ENCODE data around the gene P2RX3.

P2RX3 gene

GRCh38 chr11:57301711-57302423 is 36.3 kb upstream of the P2RX3 start:
- H3K23ac ChIP-seq (ENCODE audit: low read length): no peak overlapping the region
- peaks cover 11 to 26% of the 10 kb centered on the region in 2 experiments for H3K4me1 ChIP-seq (ENCODE audit: control insufficient read depth in 1 of 2, insufficient read depth in 2 of 2, low read length in 2 of 2)
- H2AFZ ChIP-seq (ENCODE audit: insufficient read depth, low read length, poor library complexity): no peak overlapping the region
- no peak overlapping the region for H4K91ac ChIP-seq (ENCODE audit: low read depth, low read length)
- WGBS (ENCODE audit: extremely low coverage, insufficient coverage, insufficient read length): no CpG with 5 or more reads among the region's 27 CpGs
- H3K27ac ChIP-seq (ENCODE audit: low read depth, low read length): no peak overlapping the region
- no peak overlapping the region for H2BK5ac ChIP-seq (ENCODE audit: low read depth, low read length, poor library complexity)
- H3K79me1 ChIP-seq (ENCODE audit: low read length): no peaks in the 10 kb centered on the region
- peak overlapping the region; percentile 20 for H3K18ac ChIP-seq (ENCODE audit: low read length)
- no peaks in the 10 kb centered on the region for H3K27me3 ChIP-seq (ENCODE audit: insufficient read depth, low read length)
- no peak overlapping the region for H3K4ac ChIP-seq (ENCODE audit: low read depth, low read length)
- H3K4me3 ChIP-seq (ENCODE audit: low read depth, low read length): no peak overlapping the region
- no peak overlapping the region for H2AK5ac ChIP-seq (ENCODE audit: low read length)
- no peak overlapping the region for H2BK12ac ChIP-seq (ENCODE audit: low read length)
- no peaks in the 10 kb centered on the region for H3K9me3 ChIP-seq (ENCODE audit: insufficient read depth, low read depth, low read length)
- no peak overlapping the region for H3K4me2 ChIP-seq (ENCODE audit: low read length)
- no peak overlapping the region for H4K8ac ChIP-seq (ENCODE audit: low read depth, low read length)
- no peak for DNase-seq
- no peak overlapping the region for H2BK120ac ChIP-seq (ENCODE audit: insufficient read depth, low read length, poor library complexity)
- H3K9ac ChIP-seq (ENCODE audit: low read length): no peak overlapping the region
- H3K14ac ChIP-seq (ENCODE audit: low read length): no peak overlapping the region
- H3K79me2 ChIP-seq (ENCODE audit: control insufficient read depth, insufficient read depth, low read length, poor library complexity): peaks cover 3% of the 10 kb centered on the region
- H3K36me3 ChIP-seq (ENCODE audit: control insufficient read depth in 1 of 2, insufficient read depth in 2 of 2, low read length in 2 of 2): peaks cover 75 to 78% of the 10 kb centered on the region in 2 experiments
- no peak overlapping the region for H4K12ac ChIP-seq (ENCODE audit: low read depth, low read length)

- H3K79me2 ChIP-seq (ENCODE audit: control insufficient read depth, insufficient read depth, low read length, poor library complexity): peaks cover 7% of the 10 kb centered on the region
- H2AFZ ChIP-seq (ENCODE audit: insufficient read depth, low read length, poor library complexity): no peak overlapping the region
- peaks cover 77 to 81% of the 10 kb centered on the region in 2 experiments for H3K36me3 ChIP-seq (ENCODE audit: control insufficient read depth in 1 of 2, insufficient read depth in 2 of 2, low read length in 2 of 2)
- no peak overlapping the region for H4K12ac ChIP-seq (ENCODE audit: low read depth, low read length)
- no peaks in the 10 kb centered on the region for H3K27me3 ChIP-seq (ENCODE audit: insufficient read depth, low read length)
- no peak overlapping the region for H4K91ac ChIP-seq (ENCODE audit: low read depth, low read length)
- no peak overlapping the region for H3K9ac ChIP-seq (ENCODE audit: low read length)
- no peak overlapping the region for H3K4ac ChIP-seq (ENCODE audit: low read depth, low read length)
- no peak overlapping the region for H2BK5ac ChIP-seq (ENCODE audit: low read depth, low read length, poor library complexity)
- DNase-seq: no peak
- no peak overlapping the region for H3K14ac ChIP-seq (ENCODE audit: low read length)
- H3K4me3 ChIP-seq (ENCODE audit: low read depth, low read length): no peak overlapping the region
- no peak overlapping the region for H3K27ac ChIP-seq (ENCODE audit: low read depth, low read length)
- H3K9me3 ChIP-seq (ENCODE audit: insufficient read depth, low read depth, low read length): no peaks in the 10 kb centered on the region
- no peak overlapping the region for H3K23ac ChIP-seq (ENCODE audit: low read length)
- no CpG with 5 or more reads among the region's 15 CpGs for WGBS (ENCODE audit: extremely low coverage, insufficient coverage, insufficient read length)
- no peak overlapping the region for H2AK5ac ChIP-seq (ENCODE audit: low read length)
- H3K4me2 ChIP-seq (ENCODE audit: low read length): no peak overlapping the region
- H2BK120ac ChIP-seq (ENCODE audit: insufficient read depth, low read length, poor library complexity): no peak overlapping the region
- no peak overlapping the region for H3K18ac ChIP-seq (ENCODE audit: low read length)
- H2BK12ac ChIP-seq (ENCODE audit: low read length): peak overlapping the region; percentile 12
- H4K8ac ChIP-seq (ENCODE audit: low read depth, low read length): no peak overlapping the region
- no peaks in the 10 kb centered on the region for H3K79me1 ChIP-seq (ENCODE audit: low read length)
- peaks cover 14 to 29% of the 10 kb centered on the region in 2 experiments for H3K4me1 ChIP-seq (ENCODE audit: control insufficient read depth in 1 of 2, insufficient read depth in 2 of 2, low read length in 2 of 2)
Observed at GRCh38 chr11:57302489-57302888, 35.7 kb upstream of the P2RX3 start.

DNA sequence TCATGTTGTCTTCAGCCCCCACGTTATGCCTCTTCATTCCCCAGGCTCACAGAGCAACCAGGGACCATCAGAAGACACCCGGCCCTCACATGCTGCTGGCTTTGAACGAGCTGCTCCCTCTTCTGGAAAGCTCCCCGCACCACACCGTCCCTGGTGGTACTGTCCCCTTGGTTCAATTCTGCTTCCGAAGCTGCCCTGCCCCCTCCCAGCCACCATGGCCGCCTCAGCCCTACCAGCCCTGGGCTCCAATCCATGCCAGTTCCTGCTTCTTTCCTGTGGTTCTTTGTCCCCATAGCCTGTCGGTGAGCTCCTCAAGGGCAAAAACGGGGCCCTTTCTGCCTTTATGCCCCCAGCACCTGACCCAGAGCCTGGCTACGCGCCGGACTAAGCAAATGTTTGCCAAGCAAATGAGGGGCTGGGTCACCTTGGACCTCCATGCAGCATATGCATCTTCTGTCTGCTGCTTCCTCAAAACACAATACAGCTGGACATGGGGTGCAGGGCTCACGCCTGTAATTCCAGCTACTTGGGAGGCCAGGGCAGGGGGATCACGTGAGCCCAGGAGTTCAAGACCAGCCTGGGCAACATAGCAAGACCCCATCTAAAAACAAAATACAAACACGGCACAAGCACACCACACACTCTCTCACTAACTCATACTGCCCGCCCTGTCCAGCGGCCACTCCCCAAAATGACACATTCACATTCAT is 34.7 kb upstream of the P2RX3 start:
- Histone ChIP-seq H4K12ac (ENCODE audit: low read depth, low read length) (no peak overlapping the region), H3K9ac (ENCODE audit: low read length) (no peak overlapping the region), H3K27ac (ENCODE audit: low read depth, low read length) (no peak overlapping the region), H2AK5ac (ENCODE audit: low read length) (peak overlapping the region; percentile 4), H3K23ac (ENCODE audit: low read length) (no peak overlapping the region), H3K79me1 (ENCODE audit: low read length) (no peaks in the 10 kb centered on the region), H4K8ac (ENCODE audit: low read depth, low read length) (no peak overlapping the region), H3K9me3 (ENCODE audit: insufficient read depth, low read depth, low read length) (no peaks in the 10 kb centered on the region), H3K4me1 (ENCODE audit: control insufficient read depth in 1 of 2, insufficient read depth in 2 of 2, low read length in 2 of 2) (peaks cover 15 to 33% of the 10 kb centered on the region in 2 experiments), H2AFZ (ENCODE audit: insufficient read depth, low read length, poor library complexity) (no peak overlapping the region), H3K36me3 (ENCODE audit: control insufficient read depth in 1 of 2, insufficient read depth in 2 of 2, low read length in 2 of 2) (peaks cover 78 to 80% of the 10 kb centered on the region in 2 experiments), H3K4me3 (ENCODE audit: low read depth, low read length) (no peak overlapping the region), H3K27me3 (ENCODE audit: insufficient read depth, low read length) (no peaks in the 10 kb centered on the region), H2BK5ac (ENCODE audit: low read depth, low read length, poor library complexity) (no peak overlapping the region), H3K4ac (ENCODE audit: low read depth, low read length) (no peak overlapping the region), H3K79me2 (ENCODE audit: control insufficient read depth, insufficient read depth, low read length, poor library complexity) (peaks cover 10% of the 10 kb centered on the region), H3K18ac (ENCODE audit: low read length) (peak overlapping the region; percentile 26), H3K4me2 (ENCODE audit: low read length) (no peak overlapping the region), H2BK12ac (ENCODE audit: low read length) (no peak overlapping the region), H4K91ac (ENCODE audit: low read depth, low read length) (peak overlapping the region; percentile 36), H2BK120ac (ENCODE audit: insufficient read depth, low read length, poor library complexity) (no peak overlapping the region), H3K14ac (ENCODE audit: low read length) (peak overlapping the region; percentile 30)
- no peak for DNase-seq
- no CpG with 5 or more reads among the region's 17 CpGs for WGBS (ENCODE audit: extremely low coverage, insufficient coverage, insufficient read length)

DNA sequence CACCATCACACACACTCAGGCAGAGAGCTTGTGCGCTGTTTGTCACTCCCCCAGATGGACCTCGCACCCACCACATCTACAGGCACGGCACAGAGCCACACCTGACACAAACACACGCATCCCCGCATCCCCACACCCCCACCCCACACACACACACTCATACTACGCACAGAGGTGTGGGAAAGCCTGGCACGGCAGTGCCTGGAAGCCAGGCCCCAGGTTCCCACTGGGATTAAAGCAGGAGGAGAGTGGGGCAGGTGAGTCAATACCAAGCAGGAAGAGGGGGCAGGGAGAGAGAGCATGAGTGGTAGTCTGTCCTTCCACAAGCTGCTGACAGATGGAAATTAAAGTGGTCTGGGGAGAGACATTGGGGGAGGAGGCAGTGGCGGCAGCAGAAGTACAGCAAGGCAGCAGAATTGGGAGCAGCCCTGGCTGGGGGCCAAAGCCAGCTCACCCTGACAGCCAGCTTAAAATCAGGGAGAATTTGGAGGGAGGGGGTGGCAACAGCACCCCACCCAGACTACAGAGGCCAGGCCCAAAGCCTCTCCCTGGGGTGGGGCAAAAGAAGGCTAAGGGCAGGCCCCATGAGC is 34.1 kb upstream of the P2RX3 start:
- Histone ChIP-seq H3K4me2 (ENCODE audit: low read length) (peak overlapping the region; percentile 13), H3K79me1 (ENCODE audit: low read length) (peaks cover 3% of the 10 kb centered on the region), H4K12ac (ENCODE audit: low read depth, low read length) (no peak overlapping the region), H4K8ac (ENCODE audit: low read depth, low read length) (no peak overlapping the region), H3K14ac (ENCODE audit: low read length) (no peak overlapping the region), H3K9me3 (ENCODE audit: insufficient read depth, low read depth, low read length) (no peaks in the 10 kb centered on the region), H3K36me3 (ENCODE audit: control insufficient read depth in 1 of 2, insufficient read depth in 2 of 2, low read length in 2 of 2) (peaks cover 79 to 82% of the 10 kb centered on the region in 2 experiments), H2BK120ac (ENCODE audit: insufficient read depth, low read length, poor library complexity) (no peak overlapping the region), H4K91ac (ENCODE audit: low read depth, low read length) (no peak overlapping the region), H2BK12ac (ENCODE audit: low read length) (no peak overlapping the region), H3K4me1 (ENCODE audit: control insufficient read depth in 1 of 2, insufficient read depth in 2 of 2, low read length in 2 of 2) (peaks cover 22 to 39% of the 10 kb centered on the region in 2 experiments), H3K23ac (ENCODE audit: low read length) (no peak overlapping the region), H3K9ac (ENCODE audit: low read length) (no peak overlapping the region), H3K18ac (ENCODE audit: low read length) (peak overlapping the region; percentile 47), H3K27ac (ENCODE audit: low read depth, low read length) (peak overlapping the region; percentile 31), H2AK5ac (ENCODE audit: low read length) (no peak overlapping the region), H3K4me3 (ENCODE audit: low read depth, low read length) (no peak overlapping the region), H3K4ac (ENCODE audit: low read depth, low read length) (no peak overlapping the region), H2AFZ (ENCODE audit: insufficient read depth, low read length, poor library complexity) (no peak overlapping the region), H3K27me3 (ENCODE audit: insufficient read depth, low read length) (no peaks in the 10 kb centered on the region), H2BK5ac (ENCODE audit: low read depth, low read length, poor library complexity) (no peak overlapping the region), H3K79me2 (ENCODE audit: control insufficient read depth, insufficient read depth, low read length, poor library complexity) (peaks cover 15% of the 10 kb centered on the region)
- WGBS (ENCODE audit: extremely low coverage, insufficient coverage, insufficient read length): no CpG with 5 or more reads among the region's 8 CpGs
- no peak for DNase-seq
